CD4-positive, alpha-beta T cell treated with Interleukin-6 at 100 ng/mL for 8 hours (primary cell): Measurements from ENCODE around the gene MAP3K5.

Experiments used
- DNase-seq: peaks from one replicate; pipeline ENCODE4 v3.0.0-alpha.2; 2020; ENCODE audit warnings: mixed read lengths, low spot score

The MAP3K5 gene

DNA sequence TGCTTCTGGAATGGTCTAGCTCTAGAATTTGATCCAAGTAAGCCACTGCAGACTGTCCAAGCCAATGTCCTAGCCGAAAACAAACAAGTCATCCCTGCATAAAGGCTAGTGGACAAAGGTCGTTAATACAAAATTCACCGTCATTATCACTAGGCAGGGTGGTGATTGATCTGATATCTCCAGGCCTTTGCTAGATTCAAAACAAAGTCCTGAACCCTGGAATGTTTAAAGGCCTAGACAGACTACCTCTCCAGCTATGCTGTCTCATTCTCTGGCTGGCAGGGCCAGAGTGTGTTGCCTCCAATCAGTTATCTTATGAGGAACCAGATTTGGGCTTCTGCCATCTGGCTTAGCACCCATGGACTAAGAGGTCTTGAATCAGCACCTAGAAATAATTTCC, 280.4 kb downstream of the MAP3K5 start:
- DNase-seq: no peak

DNA sequence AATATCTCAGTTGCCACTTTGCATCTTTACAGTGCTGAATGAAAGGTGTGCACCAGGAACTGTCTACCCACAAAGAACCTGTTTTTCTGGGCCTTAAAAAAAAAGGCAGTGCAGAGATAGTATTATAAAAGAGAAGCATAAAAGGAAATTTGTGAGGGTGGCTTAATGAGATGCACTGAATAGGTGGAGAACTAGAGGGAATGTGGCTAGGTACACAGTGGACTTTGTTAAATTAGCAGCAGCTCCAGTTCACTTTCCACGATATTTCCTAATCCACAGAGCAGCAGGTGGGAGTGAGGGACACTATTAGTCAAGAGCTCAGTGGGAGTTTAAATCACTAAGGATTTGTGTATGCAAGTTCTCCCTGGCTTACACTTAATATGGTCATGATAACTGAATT, 280.9 kb downstream of the MAP3K5 start:
- no peak for DNase-seq

DNA sequence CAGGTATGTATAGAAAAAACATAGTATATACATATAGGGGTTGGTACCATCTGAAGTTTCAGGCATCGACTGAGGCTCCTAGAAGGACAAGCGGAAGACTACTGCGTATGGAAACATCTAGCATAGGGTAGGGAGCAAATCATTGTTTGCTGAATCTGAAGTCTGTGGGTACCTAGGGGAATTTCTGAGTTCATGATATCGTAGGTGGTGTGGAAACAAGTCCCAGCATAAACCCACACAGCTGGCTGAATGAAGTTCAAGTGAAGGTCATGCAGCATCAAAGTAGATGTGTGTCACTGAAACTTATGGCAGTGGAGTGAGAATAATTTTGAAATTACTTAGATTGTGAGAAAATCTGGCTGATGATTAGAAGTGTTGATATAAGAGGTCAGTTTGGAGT, 281.5 kb downstream of the MAP3K5 start:
- no peak for DNase-seq

DNA sequence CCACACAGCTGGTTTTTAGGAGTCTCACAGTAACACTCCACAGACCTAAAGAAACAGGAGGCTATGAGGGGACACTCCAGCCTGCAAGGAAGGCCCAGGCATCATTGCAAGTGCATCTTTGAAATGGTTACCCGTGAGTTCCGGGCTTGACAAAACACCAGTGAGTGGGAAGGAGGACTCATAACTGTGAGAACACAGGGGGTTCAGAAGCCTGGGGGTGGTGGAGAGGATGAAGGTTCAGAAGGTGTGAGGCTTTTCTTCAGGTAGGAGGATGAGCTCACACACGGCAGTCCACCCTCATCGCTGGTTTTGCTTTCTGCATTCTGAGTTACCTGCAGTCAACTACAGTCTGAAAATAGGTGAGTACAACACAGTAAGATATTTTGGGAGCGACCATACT, 282.0 kb downstream of the MAP3K5 start:
- DNase-seq: no peak

DNA sequence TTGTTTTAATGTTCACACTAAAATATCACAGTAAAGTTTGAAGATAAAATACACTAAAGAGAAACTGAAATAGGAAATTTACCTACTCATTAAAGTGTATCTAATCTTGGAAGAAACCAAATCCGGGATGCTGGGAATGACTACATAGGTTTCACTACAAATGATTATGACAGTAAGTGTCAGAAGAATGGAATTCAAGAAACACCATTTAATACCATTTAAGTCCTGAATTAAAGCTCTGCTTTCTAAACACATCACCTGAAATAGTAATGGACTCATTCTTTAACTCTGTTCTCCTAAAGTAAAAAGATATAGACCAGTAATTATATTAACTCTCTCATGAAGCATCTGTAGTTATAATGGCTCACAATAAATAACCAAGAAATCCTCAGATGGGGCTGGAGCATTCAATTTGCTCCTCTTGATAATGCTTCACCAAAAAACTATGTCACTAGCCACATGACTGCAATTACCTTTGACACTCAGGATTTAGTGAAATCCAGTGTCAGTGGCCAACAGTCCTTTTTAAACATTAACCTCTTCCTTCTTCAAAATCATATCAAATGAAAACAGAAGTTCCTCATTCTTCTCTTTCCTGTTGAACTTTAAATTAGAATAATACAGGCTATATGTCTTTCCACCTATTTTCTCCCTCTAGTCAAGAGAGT, 283.4 kb downstream of the MAP3K5 start:
- DNase-seq: no peak
